ENCODE data around the gene PAX8. TPM values are rescaled to one million over a fixed set of nuclear protein-coding genes. Genes with fewer than 3 reads are reported as not detected.

PAX8 gene
- total RNA-seq, 1 experiment from 2014 or later: not detected

DNA sequence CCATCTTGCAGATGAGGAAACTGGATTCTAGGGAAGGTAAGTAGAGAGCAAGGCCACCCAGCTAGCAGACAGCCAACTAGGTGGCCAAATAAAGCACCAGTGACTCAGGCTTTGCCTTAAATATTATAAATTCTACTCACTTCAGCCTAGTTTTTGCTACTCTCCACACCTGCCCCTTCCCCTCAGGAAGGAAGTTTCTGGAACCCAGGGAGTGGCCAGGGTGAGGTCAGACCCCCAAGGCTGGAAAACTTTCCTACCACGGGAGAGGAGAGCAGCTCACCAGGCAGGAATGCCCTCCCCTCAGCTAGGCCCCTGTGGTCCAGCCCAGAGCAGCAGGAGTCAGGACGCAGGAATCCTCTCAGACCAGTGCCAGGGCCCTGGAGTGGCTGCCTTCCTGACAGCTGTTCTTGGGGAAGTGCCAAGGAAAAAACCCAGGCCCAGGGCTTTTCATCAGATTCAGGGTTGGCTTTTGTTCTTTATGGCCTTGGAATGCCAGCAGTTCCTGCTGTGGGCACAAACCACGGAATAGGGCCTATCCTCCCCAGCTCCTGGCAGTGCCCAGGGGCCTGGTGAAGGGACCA is 5.1 kb upstream of the PAX8 start:
- H3K27ac ChIP-seq: peak overlapping the region; percentile 98
- peaks cover 52% of the 10 kb centered on the region for H3K4me1 ChIP-seq (replicated peaks)
- no peaks in the 10 kb centered on the region for H3K27me3 ChIP-seq (replicated peaks)
- peak; percentile 99 to 100 for DNase-seq (ENCODE audit: low read depth in 1 of 2, low spot score in 2 of 2)
- H3K36me3 ChIP-seq: no peaks in the 10 kb centered on the region
- no peaks in the 10 kb centered on the region for H3K9me3 ChIP-seq (replicated peaks)
- H3K4me3 ChIP-seq: no peak overlapping the region

- DNase-seq (ENCODE audit: low read depth in 1 of 2, low spot score in 2 of 2): peak; percentile 83 to 86
- peak overlapping the region; percentile 98 for H3K27ac ChIP-seq
These were observed 4.2 kb upstream of the PAX8 start for GRCh38 chr2:113282747-113283533.

DNA sequence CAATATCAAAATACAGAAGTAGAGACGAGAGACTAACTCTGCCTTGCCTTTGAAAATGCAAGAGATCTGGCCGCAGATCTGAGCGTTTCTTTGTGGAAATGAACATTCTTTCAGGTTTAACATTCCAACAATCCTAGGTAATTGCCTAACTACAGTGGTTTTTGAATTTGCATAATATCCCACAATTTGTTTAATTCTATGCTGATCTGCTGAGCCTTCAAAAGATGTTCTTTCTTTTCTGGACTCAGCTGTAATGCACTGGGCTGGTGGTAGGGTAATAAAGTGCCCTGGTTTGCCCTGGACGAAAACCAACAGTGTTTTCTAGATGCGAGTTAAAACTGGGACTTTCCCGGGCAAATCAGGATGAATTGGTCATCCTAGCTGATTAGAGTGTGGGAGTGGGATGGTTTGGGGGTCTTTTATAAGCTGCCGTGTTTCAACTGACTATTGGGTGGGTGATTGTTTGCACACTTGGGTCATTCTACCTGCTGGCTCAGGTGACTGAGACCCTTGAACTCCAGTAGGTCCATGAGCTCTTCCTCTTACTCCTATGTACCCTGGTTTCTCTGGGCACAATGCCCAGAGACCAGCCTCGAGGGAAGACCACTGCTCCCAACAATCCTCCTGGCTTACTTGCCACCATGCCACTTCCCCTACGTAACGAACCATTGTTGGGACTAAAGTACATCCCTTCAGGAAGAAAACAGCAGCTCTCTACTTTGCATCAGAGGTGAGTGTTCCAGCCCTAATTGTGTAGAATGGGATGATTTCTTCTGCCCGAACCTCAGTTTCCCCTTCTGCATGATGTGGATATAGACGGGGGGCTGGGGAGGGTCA is 3.4 kb upstream of the PAX8 start:
- Histone ChIP-seq H3K27ac (peak overlapping the region; percentile 98), H3K4me1 (replicated peaks) (peaks cover 52% of the 10 kb centered on the region), H3K9me3 (replicated peaks) (no peaks in the 10 kb centered on the region), H3K4me3 (no peak overlapping the region), H3K36me3 (no peaks in the 10 kb centered on the region), H3K27me3 (replicated peaks) (no peaks in the 10 kb centered on the region)
- DNase-seq (ENCODE audit: low read depth in 1 of 2, low spot score in 2 of 2): peak; percentile 63 to 79

More at GRCh38 chr2:113282747-113283533, 4.2 kb upstream of the PAX8 start:
- H3K4me3 ChIP-seq: no peak overlapping the region
- H3K9me3 ChIP-seq (replicated peaks): no peaks in the 10 kb centered on the region
- H3K27me3 ChIP-seq (replicated peaks): no peaks in the 10 kb centered on the region
- H3K36me3 ChIP-seq: no peaks in the 10 kb centered on the region
- peaks cover 52% of the 10 kb centered on the region for H3K4me1 ChIP-seq (replicated peaks)

DNA sequence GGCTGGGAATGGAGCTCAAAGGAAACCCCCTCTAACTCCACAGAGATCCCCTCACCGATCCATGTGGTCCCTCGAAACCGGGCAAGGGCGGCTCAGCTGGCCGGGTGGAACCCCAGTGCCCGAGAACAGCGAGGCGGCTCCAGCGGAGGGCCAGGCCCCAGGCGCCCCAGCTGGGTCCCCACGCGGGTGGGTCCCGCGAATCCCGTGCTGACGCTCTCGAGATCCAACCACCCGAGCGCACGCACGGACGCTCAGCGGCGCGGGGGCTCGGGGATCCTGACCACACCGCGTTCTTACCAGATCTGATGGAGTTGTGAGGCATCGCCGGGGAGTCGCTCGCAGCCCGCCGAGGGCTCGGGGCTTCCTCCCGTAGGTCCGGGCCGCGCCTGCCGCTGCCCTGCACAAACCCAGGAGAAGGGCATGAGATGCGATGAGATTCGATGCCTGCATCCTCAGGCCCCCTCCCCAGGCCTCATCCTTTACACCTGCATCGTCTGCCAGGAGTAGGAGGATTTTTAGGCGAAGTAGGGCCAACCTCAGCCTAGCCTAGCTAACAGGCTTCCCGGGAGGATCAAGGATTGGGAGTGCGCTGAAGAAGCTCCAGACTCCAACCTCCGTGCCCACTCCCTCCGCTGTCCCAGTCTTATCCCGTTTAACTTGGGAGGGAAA is 514 bp downstream of the PAX8 start:
- H3K27me3 ChIP-seq (replicated peaks): no peaks in the 10 kb centered on the region; the same call in 1 of the 2 replicates
- DNase-seq (ENCODE audit: low read depth in 1 of 2, low spot score in 2 of 2): no peak
- H3K9me3 ChIP-seq (replicated peaks): no peaks in the 10 kb centered on the region
- H3K4me3 ChIP-seq: no peak overlapping the region
- peaks cover 28% of the 10 kb centered on the region for H3K4me1 ChIP-seq (replicated peaks)
- H3K36me3 ChIP-seq: no peaks in the 10 kb centered on the region
- no peak overlapping the region for H3K27ac ChIP-seq

GRCh38 chr2:113277474-113278072 is 1.1 kb downstream of the PAX8 start:
- H3K27me3 ChIP-seq (replicated peaks): no peaks in the 10 kb centered on the region; the same call in 1 of the 2 replicates

GRCh38 chr2:113276761-113277425 is 1.8 kb downstream of the PAX8 start:
- H3K4me1 ChIP-seq (replicated peaks): peaks cover 24% of the 10 kb centered on the region
- H3K9me3 ChIP-seq (replicated peaks): no peaks in the 10 kb centered on the region
- no peak overlapping the region for H3K27ac ChIP-seq
- H3K36me3 ChIP-seq: no peaks in the 10 kb centered on the region
- no peak overlapping the region for H3K4me3 ChIP-seq
- no peaks in the 10 kb centered on the region; the same call in 1 of the 2 replicates for H3K27me3 ChIP-seq (replicated peaks)
- no peak for DNase-seq (ENCODE audit: low read depth in 1 of 2, low spot score in 2 of 2)

More at GRCh38 chr2:113277474-113278072, 1.1 kb downstream of the PAX8 start:
- H3K36me3 ChIP-seq: no peaks in the 10 kb centered on the region
- no peak for DNase-seq (ENCODE audit: low read depth in 1 of 2, low spot score in 2 of 2)
- H3K4me3 ChIP-seq: no peak overlapping the region
- no peak overlapping the region for H3K27ac ChIP-seq
- peaks cover 28% of the 10 kb centered on the region for H3K4me1 ChIP-seq (replicated peaks)
- H3K9me3 ChIP-seq (replicated peaks): no peaks in the 10 kb centered on the region

DNA sequence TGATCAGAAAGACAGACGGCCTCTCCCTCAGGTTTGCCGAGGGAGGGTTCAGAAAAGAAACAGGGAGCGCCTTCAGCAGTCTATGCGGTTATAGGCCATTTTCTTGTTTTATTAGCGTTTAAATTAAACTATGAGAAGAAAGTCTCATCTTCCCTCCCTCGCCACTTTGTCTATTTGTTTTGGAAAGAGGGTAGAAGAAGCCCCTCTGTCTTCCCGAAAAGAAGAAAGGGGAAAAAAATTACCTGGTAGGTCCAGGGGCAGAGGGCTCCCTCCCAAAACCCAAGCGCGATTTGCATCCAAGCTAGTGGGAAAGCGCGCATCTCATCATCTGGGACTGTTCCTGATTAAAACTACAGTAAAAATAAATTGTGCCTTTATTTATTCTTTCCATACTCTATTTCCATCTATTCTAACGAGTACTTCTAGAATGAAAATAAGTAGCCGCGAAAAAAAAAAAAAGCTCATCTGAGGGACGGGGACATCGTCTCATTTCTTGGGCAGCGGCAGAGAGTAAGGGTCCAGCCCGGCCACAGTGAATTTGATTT is 2.4 kb downstream of the PAX8 start:
- Histone ChIP-seq H3K36me3 (no peaks in the 10 kb centered on the region), H3K27ac (no peak overlapping the region), H3K4me3 (no peak overlapping the region), H3K27me3 (replicated peaks) (no peaks in the 10 kb centered on the region; the same call in 1 of the 2 replicates), H3K4me1 (replicated peaks) (peaks cover 18% of the 10 kb centered on the region), H3K9me3 (replicated peaks) (no peaks in the 10 kb centered on the region)
- DNase-seq (ENCODE audit: low read depth in 1 of 2, low spot score in 2 of 2): no peak

DNA sequence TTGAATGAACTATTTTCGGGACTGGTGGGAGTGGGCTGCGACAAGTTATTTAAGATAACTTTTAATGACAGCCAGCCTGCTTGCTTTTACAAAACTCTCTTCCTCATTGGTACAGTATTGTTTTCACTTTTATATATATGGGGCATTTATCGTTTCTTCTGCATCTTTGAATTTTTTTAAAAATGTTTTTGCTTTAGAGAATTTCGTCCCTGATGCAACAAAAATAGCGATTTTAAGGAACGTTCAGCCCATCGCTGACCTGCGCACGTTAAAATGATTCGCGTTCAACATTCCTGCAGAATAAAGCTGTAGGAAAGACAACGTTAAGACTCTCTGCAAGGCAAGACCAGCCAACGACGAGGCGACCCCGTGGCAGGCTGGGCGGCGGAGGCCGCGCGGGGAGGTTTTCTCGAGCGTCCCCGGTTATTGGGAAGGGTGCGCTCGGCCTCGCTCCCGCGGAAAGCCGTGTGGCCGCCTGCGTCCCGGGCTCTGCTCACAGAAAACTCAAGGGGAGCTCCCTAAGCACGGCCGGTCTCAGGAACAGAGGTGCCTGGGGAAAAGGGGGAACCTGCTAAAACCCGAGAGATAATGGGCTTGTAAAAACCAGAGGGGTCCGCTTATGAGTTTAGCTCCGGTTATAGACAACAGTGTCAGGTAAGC is 3.0 kb downstream of the PAX8 start:
- no peak overlapping the region for H3K4me3 ChIP-seq
- no peaks in the 10 kb centered on the region for H3K9me3 ChIP-seq (replicated peaks)
- DNase-seq (ENCODE audit: low read depth in 1 of 2, low spot score in 2 of 2): no peak
- no peaks in the 10 kb centered on the region for H3K36me3 ChIP-seq
- H3K27me3 ChIP-seq (replicated peaks): no peaks in the 10 kb centered on the region; the same call in 1 of the 2 replicates
- H3K4me1 ChIP-seq (replicated peaks): peaks cover 12% of the 10 kb centered on the region
- no peak overlapping the region for H3K27ac ChIP-seq

- Histone ChIP-seq H3K4me3 (no peak overlapping the region), H3K27ac (no peak overlapping the region), H3K4me1 (replicated peaks) (peaks cover 11% of the 10 kb centered on the region), H3K27me3 (replicated peaks) (no peaks in the 10 kb centered on the region; the same call in 1 of the 2 replicates), H3K9me3 (replicated peaks) (no peaks in the 10 kb centered on the region), H3K36me3 (no peaks in the 10 kb centered on the region)
- no peak for DNase-seq (ENCODE audit: low read depth in 1 of 2, low spot score in 2 of 2)
These were observed 4.3 kb downstream of the PAX8 start for GRCh38 chr2:113274432-113274831.

DNA sequence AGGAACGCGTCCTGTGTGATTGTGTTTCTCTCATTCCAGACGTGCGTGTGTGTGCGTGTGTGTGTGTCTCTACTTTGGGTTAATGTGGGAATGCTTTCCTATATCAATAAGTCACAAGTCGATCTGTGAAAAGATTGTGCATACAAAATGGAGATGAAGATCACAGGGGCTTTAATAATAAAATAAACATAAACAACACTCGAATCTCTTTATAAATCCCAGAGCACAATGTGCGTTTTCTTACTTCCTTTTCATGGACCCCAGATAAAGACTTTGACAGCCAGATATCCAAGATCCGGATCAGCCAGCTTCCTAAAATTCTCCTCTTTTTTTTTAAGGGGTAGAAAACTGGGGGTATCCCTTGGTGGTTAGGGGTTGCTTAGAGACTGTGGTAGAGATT is 4.7 kb downstream of the PAX8 start:
- Histone ChIP-seq H3K27me3 (replicated peaks) (no peaks in the 10 kb centered on the region; the same call in 1 of the 2 replicates), H3K36me3 (no peaks in the 10 kb centered on the region), H3K4me3 (no peak overlapping the region), H3K4me1 (replicated peaks) (peaks cover 11% of the 10 kb centered on the region), H3K9me3 (replicated peaks) (no peaks in the 10 kb centered on the region), H3K27ac (no peak overlapping the region)
- DNase-seq (ENCODE audit: low read depth in 1 of 2, low spot score in 2 of 2): no peak

DNA sequence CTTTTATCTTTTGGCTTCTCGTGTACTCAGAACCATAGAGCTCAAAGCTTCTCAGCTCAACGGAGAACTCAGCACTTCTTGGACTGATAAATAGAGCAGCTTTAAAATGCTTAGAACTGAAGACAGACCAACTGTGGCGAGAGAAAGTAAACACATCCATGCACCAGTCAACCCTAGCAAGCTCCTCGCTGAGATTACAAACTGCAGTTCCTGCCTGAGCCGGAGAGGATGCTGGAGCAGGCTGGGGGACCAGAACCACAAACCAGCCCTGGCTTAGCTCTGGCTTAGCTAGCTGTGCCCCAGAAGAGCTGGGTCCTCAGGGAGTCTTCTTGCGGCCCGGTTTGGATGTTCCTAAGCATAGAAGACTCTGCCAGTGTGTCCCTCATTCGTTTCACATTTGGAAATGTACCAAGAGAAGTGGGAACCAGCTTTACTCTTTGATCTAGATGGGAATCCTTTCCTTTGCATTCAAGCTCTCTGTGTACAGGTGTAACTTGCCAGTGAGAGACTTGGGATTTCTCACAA is 5.6 kb downstream of the PAX8 start:
- H3K27me3 ChIP-seq (replicated peaks): no peaks in the 10 kb centered on the region; the same call in 1 of the 2 replicates
- peak; percentile 42 to 65 for DNase-seq (ENCODE audit: low read depth in 1 of 2, low spot score in 2 of 2)
- no peak overlapping the region for H3K27ac ChIP-seq
- H3K4me3 ChIP-seq: no peak overlapping the region
- no peaks in the 10 kb centered on the region for H3K36me3 ChIP-seq
- peaks cover 11% of the 10 kb centered on the region for H3K4me1 ChIP-seq (replicated peaks)
- H3K9me3 ChIP-seq (replicated peaks): no peaks in the 10 kb centered on the region

- H3K36me3 ChIP-seq: no peaks in the 10 kb centered on the region
- no peak overlapping the region for H3K27ac ChIP-seq
- H3K27me3 ChIP-seq (replicated peaks): no peaks in the 10 kb centered on the region; the same call in 1 of the 2 replicates
- H3K9me3 ChIP-seq (replicated peaks): no peaks in the 10 kb centered on the region
- no peak overlapping the region for H3K4me3 ChIP-seq
- peaks cover 11% of the 10 kb centered on the region for H3K4me1 ChIP-seq (replicated peaks)
- no peak for DNase-seq (ENCODE audit: low read depth in 1 of 2, low spot score in 2 of 2)
These were observed 6.2 kb downstream of the PAX8 start for GRCh38 chr2:113272477-113272876.

Measured in SJSA1 (cell line).